ENCODE measurements around the gene PAIP1.

GRCh38 chr5:43482490-43483297 is 74.2 kb downstream of the PAIP1 start:
- TF ChIP-seq CTCF (IDR thresholded peaks at IDR 0.05; ENCODE audit: borderline replicate concordance, extremely low read depth, low read length, poor library complexity, severe bottlenecking) (no peak), EZH2 (IDR thresholded peaks at IDR 0.05; ENCODE audit: borderline replicate concordance, low read depth, low read length, severe bottlenecking) (no peak)
